PC-3 (cell line): ENCODE measurements around the gene OR2J3.

ENCODE experiments used
- EZH2 ChIP-seq: fragments of 300-600 bp; sonication (generic); IDR thresholded peaks from one replicate; pipeline ENCODE4 v1.6.1; 2017; ENCODE audit warnings: antibody characterized with exemption, mild to moderate bottlenecking, low read length; ENCODE audit not compliant: unreplicated experiment
- TF ChIP-seq, protein P1 (sequence below): fragments of 300-600 bp; sonication (generic); conservative IDR thresholded peaks from 2 replicates; pipeline ENCODE4 v1.5.1; 2017; ENCODE audit warnings: antibody characterized with exemption, low read depth, mild to moderate bottlenecking, low read length

DNA sequence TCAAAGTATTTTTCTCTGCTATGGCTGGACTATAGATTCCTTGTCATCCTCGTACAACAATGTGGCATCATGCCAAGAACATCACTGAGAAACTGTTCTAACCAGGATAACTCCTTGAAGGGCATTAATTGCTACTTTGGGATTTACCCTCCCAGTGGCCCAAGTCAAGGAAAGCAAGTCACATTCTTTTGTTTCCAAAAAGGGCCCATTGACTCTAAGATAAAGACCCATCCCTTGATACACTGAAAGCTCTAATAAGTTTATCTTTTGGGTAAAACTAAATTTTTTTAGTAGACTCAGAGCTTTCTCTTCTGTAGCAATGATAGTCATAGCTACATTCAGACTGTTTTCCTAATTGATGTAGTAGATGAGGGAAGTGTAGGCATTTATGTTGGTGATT lies at the start of gene OR2J3:
- TF ChIP-seq, protein P1, sequence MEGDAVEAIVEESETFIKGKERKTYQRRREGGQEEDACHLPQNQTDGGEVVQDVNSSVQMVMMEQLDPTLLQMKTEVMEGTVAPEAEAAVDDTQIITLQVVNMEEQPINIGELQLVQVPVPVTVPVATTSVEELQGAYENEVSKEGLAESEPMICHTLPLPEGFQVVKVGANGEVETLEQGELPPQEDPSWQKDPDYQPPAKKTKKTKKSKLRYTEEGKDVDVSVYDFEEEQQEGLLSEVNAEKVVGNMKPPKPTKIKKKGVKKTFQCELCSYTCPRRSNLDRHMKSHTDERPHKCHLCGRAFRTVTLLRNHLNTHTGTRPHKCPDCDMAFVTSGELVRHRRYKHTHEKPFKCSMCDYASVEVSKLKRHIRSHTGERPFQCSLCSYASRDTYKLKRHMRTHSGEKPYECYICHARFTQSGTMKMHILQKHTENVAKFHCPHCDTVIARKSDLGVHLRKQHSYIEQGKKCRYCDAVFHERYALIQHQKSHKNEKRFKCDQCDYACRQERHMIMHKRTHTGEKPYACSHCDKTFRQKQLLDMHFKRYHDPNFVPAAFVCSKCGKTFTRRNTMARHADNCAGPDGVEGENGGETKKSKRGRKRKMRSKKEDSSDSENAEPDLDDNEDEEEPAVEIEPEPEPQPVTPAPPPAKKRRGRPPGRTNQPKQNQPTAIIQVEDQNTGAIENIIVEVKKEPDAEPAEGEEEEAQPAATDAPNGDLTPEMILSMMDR, result no peak
- TF ChIP-seq EZH2, result no peak
